Stomach (tissue), 9 donors: Measurements from ENCODE around the gene ADRA2C. TPM values are rescaled to one million over a fixed set of nuclear protein-coding genes. Genes with fewer than 3 reads are reported as not detected.

Experiments used
- DNase-seq, 2 donors: peaks; one replicate each; pipeline versions ENCODE4 v3.0.0 to v3.0.0-alpha.2; 2013 to 2019
- H3K27ac ChIP-seq, 5 donors: fragments of 200-600 bp in 4 of 5; sonication (generic) in 4 of 5; one replicate each; pipeline ENCODE4 v1.5.1; 2013 to 2019; ENCODE audit warnings: mild to moderate bottlenecking in 1 of 5, moderate library complexity in 1 of 5
- H3K27me3 ChIP-seq, 3 donors: fragments of 200-600 bp; sonication (generic); one replicate each; pipeline ENCODE4 v1.5.1; 2017 to 2019; ENCODE audit warnings: mixed run types in 1 of 3
- H3K36me3 ChIP-seq, 4 donors: fragments of 200-600 bp; sonication (generic); 1 replicate in 3 of 4; 2 replicates in 1 of 4; pipeline ENCODE4 v1.5.1; 2016 to 2019
- H3K4me1 ChIP-seq, 4 donors: fragments of 200-600 bp; sonication (generic); one replicate each; pipeline ENCODE4 v1.5.1; 2016 to 2019
- H3K4me3 ChIP-seq, 4 donors: fragments of 200-600 bp; sonication (generic) in 3 of 4; one replicate each; pipeline ENCODE4 v1.5.1; 2016 to 2019; ENCODE audit warnings: mild to moderate bottlenecking in 1 of 4
- H3K9me3 ChIP-seq, 4 donors: fragments of 200-600 bp; sonication (generic); one replicate each; pipeline ENCODE4 v1.5.1; 2016 to 2019
- EP300 ChIP-seq: sonication (generic); formaldehyde crosslinking; IDR thresholded peaks from one replicate; pipeline ENCODE4 v1.6.1; 2017; ENCODE audit warnings: antibody characterized with exemption
- POLR2A ChIP-seq, 4 donors: fragments of 450-650 bp; IDR thresholded peaks; one replicate each; pipeline ENCODE4 v1.6.1; 2016; ENCODE audit warnings: antibody characterized with exemption in 4 of 4, control low read depth in 2 of 4, mild to moderate bottlenecking in 1 of 4, moderate library complexity in 1 of 4
- POLR2AphosphoS5 ChIP-seq, 3 donors: sonication (generic); formaldehyde crosslinking; IDR thresholded peaks; one replicate each; pipeline ENCODE4 v1.6.1; 2016; ENCODE audit warnings: antibody characterized with exemption in 3 of 3
- WGBS, 5 donors: extraction: QIAGEN DNeasy Blood & Tissue Kit in 3 of 5; methylation state at CpG; one replicate each; pipeline versions ENCODE4 v1.1.5 to v1.1.7; 2013 to 2018; 5-methylcytosine and 5-hydroxymethylcytosine counted together
- intact Hi-C: fragments of 100-400 bp; cut with DNase I; formaldehyde crosslinking; loops from one replicate; pipeline ENCODE4 v1.15.1; 2023; ENCODE audit warnings: low total_unique reads
- polyA plus RNA-seq, 3 donors: library from polyadenylated mRNA; stranded (reverse); fragments of 200-250 nt; gene quantifications; one replicate each; pipeline ENCODE4 v1.2.3, GENCODE V29; 2013
- total RNA-seq, 5 donors: library from RNA; depleted of rRNA; stranded (reverse); fragments of >200 nt; gene quantifications; one replicate each; pipeline versions ENCODE4 v1.1.0 to v1.2.3, GENCODE V29; 2014 to 2016
- TF ChIP-seq, protein P1 (sequence below), 7 experiments: fragments of 450-650 bp in 4 of 7; fragments of 200-600 bp in 3 of 7; sonication (generic) in 3 of 7; IDR thresholded peaks; one replicate each; pipeline ENCODE4 v1.5.1; 2016 to 2019; ENCODE audit warnings: antibody characterized with exemption in 7 of 7, control low read depth in 2 of 7, mild to moderate bottlenecking in 1 of 7
- donor health status: healthy with polysubstance abuse.
- donor health status: Bipolar disorder and iron deficiency.
- donor health status: healthy.

ADRA2C gene
- total and polyA plus RNA-seq, 8 donors = 0.31 to 12.6 (median 1.3) TPM; not detected in 2

DNA sequence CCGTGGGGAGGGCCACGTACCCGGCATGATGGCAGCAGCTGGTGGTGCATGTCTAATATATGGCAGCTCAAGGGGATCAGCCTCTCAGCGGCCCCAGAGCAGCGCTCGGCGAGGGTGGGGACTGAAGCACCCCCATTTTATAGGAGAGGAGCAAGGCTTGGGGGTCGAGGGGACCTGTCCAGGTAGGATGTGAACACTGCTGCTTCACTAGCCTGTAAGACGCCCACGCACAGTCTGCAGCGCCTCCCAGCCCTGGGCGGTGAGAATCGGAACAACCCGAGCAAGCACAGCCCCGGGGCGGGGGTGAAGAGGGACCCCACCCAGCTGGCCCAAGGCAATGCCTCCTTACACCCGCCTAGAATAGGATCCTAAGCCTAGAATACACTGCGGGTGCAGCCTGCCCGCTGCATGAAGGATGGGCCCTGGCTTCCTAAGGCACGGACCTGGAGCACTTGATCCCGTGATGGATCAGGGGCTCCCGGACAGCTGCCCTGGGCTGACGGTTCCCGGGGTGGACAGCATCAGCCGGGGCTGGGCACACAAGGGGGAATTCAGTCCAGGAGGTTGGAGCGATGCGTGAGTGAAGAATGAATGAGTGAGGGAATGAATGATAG, 17.6 kb downstream of the ADRA2C start:
- intact Hi-C loops = no loop called here
- peaks cover 0 to 65% (median 26%) of the 10 kb centered on the region in 3 donors for H3K27me3 ChIP-seq
- no peaks in the 10 kb centered on the region for H3K36me3 ChIP-seq
- 29 to 37% (median 36%) methylated on average over 24 to 27 of the region's 27 CpGs for WGBS, 5 donors
- TF ChIP-seq POLR2AphosphoS5 (IDR thresholded peaks at IDR 0.05) = no peak
- TF ChIP-seq, protein P1, sequence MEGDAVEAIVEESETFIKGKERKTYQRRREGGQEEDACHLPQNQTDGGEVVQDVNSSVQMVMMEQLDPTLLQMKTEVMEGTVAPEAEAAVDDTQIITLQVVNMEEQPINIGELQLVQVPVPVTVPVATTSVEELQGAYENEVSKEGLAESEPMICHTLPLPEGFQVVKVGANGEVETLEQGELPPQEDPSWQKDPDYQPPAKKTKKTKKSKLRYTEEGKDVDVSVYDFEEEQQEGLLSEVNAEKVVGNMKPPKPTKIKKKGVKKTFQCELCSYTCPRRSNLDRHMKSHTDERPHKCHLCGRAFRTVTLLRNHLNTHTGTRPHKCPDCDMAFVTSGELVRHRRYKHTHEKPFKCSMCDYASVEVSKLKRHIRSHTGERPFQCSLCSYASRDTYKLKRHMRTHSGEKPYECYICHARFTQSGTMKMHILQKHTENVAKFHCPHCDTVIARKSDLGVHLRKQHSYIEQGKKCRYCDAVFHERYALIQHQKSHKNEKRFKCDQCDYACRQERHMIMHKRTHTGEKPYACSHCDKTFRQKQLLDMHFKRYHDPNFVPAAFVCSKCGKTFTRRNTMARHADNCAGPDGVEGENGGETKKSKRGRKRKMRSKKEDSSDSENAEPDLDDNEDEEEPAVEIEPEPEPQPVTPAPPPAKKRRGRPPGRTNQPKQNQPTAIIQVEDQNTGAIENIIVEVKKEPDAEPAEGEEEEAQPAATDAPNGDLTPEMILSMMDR (IDR thresholded peaks at IDR 0.05) = peak in 1 of 7 experiments; percentile 18
- peaks cover 0 to 6% (median 2%) of the 10 kb centered on the region in 4 donors for H3K4me1 ChIP-seq
- no peak overlapping the region for H3K4me3 ChIP-seq
- no peak overlapping the region for H3K27ac ChIP-seq
- peak in 1 of 2 donors; percentile 57 for DNase-seq
- peaks cover 0 to 9% (median 2%) of the 10 kb centered on the region in 4 donors for H3K9me3 ChIP-seq

DNA sequence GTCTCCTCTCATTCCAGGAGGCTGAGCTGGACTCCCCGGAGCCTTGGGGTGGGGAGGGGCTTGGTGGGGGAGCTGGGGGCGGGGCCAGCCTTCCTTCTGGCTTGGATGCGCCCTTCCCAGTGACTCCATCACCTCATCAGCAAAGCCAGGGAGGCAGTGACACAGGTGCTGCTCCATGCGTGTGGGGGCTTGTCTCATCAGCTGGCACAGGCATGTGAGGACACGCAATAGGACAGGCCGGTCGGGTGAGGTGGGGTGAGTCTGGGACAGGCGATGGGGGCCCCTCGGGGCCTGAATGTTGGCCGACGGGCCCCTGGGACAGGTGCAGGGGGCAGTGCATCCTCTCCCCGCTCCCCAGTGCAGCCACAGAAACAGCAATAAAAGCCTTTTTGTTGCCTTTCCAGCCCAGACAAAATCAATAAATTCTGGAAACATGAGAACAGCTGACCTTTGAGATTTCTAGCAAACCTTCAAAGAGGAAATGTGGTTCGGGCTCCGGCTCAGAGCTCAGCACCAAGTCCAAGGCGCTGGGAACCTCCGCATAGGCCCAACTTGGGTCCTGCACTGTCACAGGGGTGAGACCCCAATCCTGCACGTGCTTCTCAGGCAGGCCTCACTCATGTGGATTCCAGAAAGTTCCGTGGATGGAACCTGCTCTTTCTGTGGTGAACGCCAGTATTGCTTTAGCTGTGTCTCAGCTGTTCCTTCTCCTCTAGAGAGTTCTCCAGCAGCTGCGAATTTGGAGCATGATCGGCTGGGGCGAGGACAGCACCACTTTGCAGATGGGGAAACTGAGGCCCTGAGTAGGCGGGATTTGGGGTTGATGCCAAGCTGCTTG, 18.5 kb downstream of the ADRA2C start:
- Histone ChIP-seq H3K9me3 (peaks cover 0 to 9% (median 2%) of the 10 kb centered on the region in 4 donors), H3K27me3 (peaks cover 0 to 56% (median 26%) of the 10 kb centered on the region in 3 donors), H3K4me1 (peaks cover 0 to 6% (median 2%) of the 10 kb centered on the region in 4 donors), H3K27ac (no peak overlapping the region), H3K36me3 (no peaks in the 10 kb centered on the region), H3K4me3 (no peak overlapping the region)
- DNase-seq = no peak
- intact Hi-C loops = no loop called here
- 44 to 58% (median 52%) methylated on average over 18 to 23 of the region's 23 CpGs for WGBS, 5 donors
- no peak for TF ChIP-seq POLR2AphosphoS5 (IDR thresholded peaks at IDR 0.05)
- TF ChIP-seq, protein P1 (IDR thresholded peaks at IDR 0.05) = no peak
- TF ChIP-seq EP300 = no peak
- no peak for TF ChIP-seq POLR2A (IDR thresholded peaks at IDR 0.05)

DNA sequence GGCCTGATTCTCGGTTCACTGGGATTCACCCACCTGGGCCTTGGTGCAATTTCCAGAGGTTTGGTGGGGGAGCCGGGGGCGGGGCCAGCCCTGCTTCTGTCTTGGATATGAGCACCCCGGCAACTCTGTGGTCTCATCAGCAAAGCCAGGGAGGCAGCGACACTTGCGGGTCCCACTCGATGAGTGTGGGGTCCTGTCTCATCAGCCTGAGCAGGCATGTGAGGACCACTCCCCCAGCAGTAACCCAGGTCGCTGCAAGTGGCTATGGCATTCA, 19.0 kb downstream of the ADRA2C start:
- no peak overlapping the region for H3K27ac ChIP-seq
- no peak overlapping the region for H3K4me3 ChIP-seq
- no peak for TF ChIP-seq POLR2AphosphoS5 (IDR thresholded peaks at IDR 0.05)
- TF ChIP-seq POLR2A (IDR thresholded peaks at IDR 0.05) = no peak
- TF ChIP-seq, protein P1 (IDR thresholded peaks at IDR 0.05) = no peak
- no peak for TF ChIP-seq EP300
- peaks cover 0 to 9% (median 2%) of the 10 kb centered on the region in 4 donors for H3K9me3 ChIP-seq
- H3K36me3 ChIP-seq = no peaks in the 10 kb centered on the region
- no peak for DNase-seq
- peaks cover 0 to 6% (median 2%) of the 10 kb centered on the region in 4 donors for H3K4me1 ChIP-seq
- H3K27me3 ChIP-seq = peaks cover 0 to 52% (median 26%) of the 10 kb centered on the region in 3 donors
- WGBS, 5 donors = 81 to 88% (median 86%) methylated on average over 7 to 8 of the region's 8 CpGs
- intact Hi-C loops = no loop called here

DNA sequence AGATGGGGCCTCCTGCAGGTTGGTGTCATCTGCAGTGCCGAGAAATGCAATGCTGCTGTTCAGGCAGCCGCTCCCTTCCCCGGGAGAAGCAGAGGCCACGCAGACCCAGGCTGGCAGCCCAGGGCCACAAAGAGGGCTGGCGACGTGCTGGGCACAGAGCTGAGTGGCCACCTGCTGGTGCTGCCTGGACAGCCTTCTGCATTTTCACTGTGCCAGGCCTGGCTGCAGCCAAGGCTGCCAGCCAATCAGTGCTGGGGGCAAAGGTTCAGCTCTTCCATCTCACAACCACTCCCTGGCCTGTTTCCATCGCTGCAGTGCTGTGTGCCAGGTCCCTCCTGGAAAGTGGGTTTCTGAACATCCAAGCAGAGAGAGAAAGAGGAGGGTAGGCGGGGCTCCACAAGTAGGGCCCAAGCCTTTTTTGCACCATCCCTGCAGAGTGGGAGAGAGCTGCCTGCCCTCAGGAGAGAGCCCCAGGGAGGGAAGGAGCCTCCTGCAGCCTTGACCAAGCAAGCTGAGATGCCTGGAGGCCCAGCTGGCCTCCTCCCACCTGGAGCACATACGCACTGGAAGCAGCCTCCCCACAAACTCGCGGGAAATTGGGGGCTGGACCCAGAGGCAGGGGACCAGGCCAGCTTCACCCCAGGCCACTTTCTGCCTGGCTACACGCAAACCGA, 20.1 kb downstream of the ADRA2C start:
- Histone ChIP-seq H3K27me3 (peaks cover 0 to 52% (median 19%) of the 10 kb centered on the region in 3 donors), H3K27ac (no peak overlapping the region), H3K4me3 (no peak overlapping the region), H3K36me3 (no peaks in the 10 kb centered on the region), H3K9me3 (peaks cover 0 to 6% (median 1%) of the 10 kb centered on the region in 4 donors), H3K4me1 (peaks cover 0 to 6% (median 2%) of the 10 kb centered on the region in 4 donors)
- DNase-seq = peak; percentile 34 to 70
- TF ChIP-seq, protein P1 (IDR thresholded peaks at IDR 0.05) = peak in 2 of 7 experiments; percentile 10 to 19
- TF ChIP-seq EP300 = no peak
- WGBS, 5 donors = 50 to 69% (median 62%) methylated on average over 12 to 13 of the region's 13 CpGs
- intact Hi-C loops = no loop called here
